Measurements from ENCODE around the gene MTHFD2. TPM values are rescaled to one million over a fixed set of nuclear protein-coding genes. Genes with fewer than 3 reads are reported as not detected.
A peak's percentile ranks its signal among the peaks of the same experiment; 100 is the strongest.
"Not testable (repeated sequence)": the region's sequence is repeated elsewhere in the genome, so short reads cannot be mapped to it uniquely, and the experiment has no call there.

Gene MTHFD2
- total and polyA plus RNA-seq, 8 donors = 10.2 to 288 (median 26.8) TPM

DNA sequence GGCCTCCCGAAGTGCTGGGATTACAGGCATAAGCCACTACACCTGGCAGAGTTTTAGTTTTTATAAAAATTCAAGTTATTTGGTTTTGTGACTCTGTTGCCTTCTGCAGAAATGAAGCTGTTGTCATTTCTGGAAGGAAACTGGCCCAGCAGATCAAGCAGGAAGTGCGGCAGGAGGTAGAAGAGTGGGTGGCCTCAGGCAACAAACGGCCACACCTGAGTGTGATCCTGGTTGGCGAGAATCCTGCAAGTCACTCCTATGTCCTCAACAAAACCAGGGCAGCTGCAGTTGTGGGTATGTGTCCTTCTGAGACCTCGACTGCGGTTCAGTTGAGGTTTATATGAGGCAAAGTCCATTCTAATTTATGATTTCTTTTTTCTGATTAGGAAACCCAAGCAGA, 7.2 kb downstream of the MTHFD2 start:
- TF ChIP-seq, protein P1, sequence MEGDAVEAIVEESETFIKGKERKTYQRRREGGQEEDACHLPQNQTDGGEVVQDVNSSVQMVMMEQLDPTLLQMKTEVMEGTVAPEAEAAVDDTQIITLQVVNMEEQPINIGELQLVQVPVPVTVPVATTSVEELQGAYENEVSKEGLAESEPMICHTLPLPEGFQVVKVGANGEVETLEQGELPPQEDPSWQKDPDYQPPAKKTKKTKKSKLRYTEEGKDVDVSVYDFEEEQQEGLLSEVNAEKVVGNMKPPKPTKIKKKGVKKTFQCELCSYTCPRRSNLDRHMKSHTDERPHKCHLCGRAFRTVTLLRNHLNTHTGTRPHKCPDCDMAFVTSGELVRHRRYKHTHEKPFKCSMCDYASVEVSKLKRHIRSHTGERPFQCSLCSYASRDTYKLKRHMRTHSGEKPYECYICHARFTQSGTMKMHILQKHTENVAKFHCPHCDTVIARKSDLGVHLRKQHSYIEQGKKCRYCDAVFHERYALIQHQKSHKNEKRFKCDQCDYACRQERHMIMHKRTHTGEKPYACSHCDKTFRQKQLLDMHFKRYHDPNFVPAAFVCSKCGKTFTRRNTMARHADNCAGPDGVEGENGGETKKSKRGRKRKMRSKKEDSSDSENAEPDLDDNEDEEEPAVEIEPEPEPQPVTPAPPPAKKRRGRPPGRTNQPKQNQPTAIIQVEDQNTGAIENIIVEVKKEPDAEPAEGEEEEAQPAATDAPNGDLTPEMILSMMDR (IDR thresholded peaks at IDR 0.05) = no peak
- FAIRE-seq (no peak), ATAC-seq (peak; percentile 76 to 86 (median 79)), DNase-seq (peak in 2 of 6 donors; percentile 39 to 49)
- H3K4me3 ChIP-seq = no peak overlapping the region
- no peaks in the 10 kb centered on the region for H3K9me3 ChIP-seq
- H3K27ac ChIP-seq = peak overlapping the region in 2 of 4 donors; percentile 60 to 67
- WGBS, 2 donors = 27 to 28% methylated on average over 6 of the region's 6 CpGs
- intact Hi-C loops (cut with DNase I) = no loop called here
- no peaks in the 10 kb centered on the region for H3K27me3 ChIP-seq
- H3K36me3 ChIP-seq = peaks cover 0 to 4% (median 3%) of the 10 kb centered on the region in 3 donors
- H3K4me1 ChIP-seq = peaks cover 4 to 31% (median 19%) of the 10 kb centered on the region in 3 donors

DNA sequence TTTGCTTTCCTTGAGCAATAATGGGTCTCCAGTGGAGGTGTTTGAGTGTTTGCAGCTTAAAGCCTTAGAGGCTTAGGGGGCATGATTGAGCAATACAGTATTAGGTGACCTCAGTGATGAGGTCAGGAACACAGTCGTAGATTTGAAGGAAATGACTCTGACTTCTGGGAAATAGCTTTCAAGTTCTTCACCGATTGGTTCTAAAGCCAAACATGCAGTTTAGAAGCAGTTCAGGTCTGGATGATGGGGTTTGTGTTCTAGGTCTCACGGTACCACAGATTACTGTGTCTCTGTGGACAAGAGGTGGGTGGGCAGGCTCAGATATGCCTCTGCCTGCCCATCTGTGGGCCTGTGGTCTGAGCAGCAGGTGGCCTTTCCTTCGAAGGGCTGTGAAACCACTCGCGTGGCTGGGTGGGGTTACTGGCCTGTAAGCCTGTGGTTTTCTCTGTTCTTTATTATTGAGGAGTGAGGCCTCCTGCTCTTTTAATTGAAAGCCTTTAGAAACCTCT, 7.8 kb downstream of the MTHFD2 start:
- DNase-seq = no peak
- Histone ChIP-seq H3K9me3 (no peaks in the 10 kb centered on the region), H3K36me3 (peaks cover 0 to 4% (median 3%) of the 10 kb centered on the region in 3 donors), H3K4me1 (peaks cover 4 to 24% (median 13%) of the 10 kb centered on the region in 3 donors), H3K4me3 (no peak overlapping the region), H3K27me3 (no peaks in the 10 kb centered on the region), H3K27ac (peak overlapping the region in 3 of 4 donors; percentile 17 to 67 (median 60))
- intact Hi-C loops (cut with DNase I) = no loop called here
- TF ChIP-seq, protein P1 (IDR thresholded peaks at IDR 0.05) = no peak
- WGBS, 2 donors = 63 to 67% methylated on average over 6 of the region's 6 CpGs
- peak; percentile 25 to 77 (median 64) for ATAC-seq
- no peak for FAIRE-seq

DNA sequence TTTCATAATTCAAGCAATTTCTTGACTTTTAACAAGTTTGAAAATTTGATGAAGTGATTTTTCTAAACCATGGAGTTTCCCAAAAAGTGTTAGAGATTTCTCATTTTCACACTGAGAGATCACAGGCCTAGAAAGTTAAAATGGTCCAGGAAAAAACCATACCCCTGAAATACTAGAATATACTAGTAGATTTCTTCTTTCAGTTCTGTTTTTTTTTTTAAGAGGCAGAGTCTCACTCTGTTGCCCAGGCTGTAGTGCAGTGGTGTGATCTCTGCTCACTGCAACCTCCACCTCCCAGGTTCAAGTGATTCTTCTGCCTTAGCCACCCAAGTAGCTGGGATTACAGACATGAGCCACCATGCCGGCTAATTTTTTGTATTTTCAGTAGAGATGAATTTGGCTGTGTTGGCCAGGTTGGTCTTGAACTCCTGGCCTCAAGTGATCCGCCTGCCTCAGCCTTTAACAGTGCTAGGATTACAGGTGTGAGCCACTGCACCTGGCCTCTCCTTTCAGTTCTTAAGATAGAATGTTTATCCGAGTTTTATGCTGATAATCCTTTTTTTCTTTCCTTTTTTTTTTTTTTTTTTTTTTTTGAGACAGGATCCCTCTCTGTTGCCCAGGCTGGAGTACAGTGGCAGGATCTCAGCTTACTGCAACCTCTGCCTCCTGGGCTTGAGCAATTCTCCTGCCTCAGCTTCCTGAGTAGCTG, 14.4 kb downstream of the MTHFD2 start:
- H3K4me3 ChIP-seq = no peak overlapping the region
- ATAC-seq = no peak
- intact Hi-C loops (cut with DNase I) = no loop called here
- TF ChIP-seq, protein P1 (IDR thresholded peaks at IDR 0.05) = no peak
- H3K27me3 ChIP-seq = no peaks in the 10 kb centered on the region
- no peak for DNase-seq
- H3K36me3 ChIP-seq = peaks cover 0 to 25% (median 4%) of the 10 kb centered on the region in 3 donors
- 66 to 78% methylated on average over 3 of the region's 3 CpGs for WGBS, 2 donors
- H3K4me1 ChIP-seq = peaks cover 0 to 4% (median 0%) of the 10 kb centered on the region in 3 donors
- no peak overlapping the region for H3K27ac ChIP-seq
- no peak for FAIRE-seq
- no peaks in the 10 kb centered on the region for H3K9me3 ChIP-seq

DNA sequence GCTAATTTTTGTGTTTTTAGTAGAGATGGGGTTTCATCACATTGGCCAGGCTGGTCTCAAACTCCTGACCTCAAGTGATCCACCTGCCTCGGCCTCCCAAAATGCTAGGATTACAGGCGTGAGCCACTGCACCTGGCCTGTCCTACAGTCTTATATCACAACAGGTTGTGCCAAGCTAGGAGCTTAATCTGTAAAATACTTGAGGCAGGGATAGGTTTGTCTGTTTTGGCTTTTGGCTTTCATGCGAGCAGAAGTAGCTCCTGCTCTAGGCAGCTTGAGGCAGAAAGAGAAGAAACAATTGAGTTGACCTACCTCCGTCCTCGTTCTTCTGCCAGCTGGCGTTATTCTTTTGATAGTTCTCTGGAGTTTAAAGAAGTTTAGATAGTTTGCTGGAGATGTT, 17.4 kb downstream of the MTHFD2 start:
- not testable (repeated sequence) for DNase-seq, H3K4me3 ChIP-seq, ATAC-seq

DNA sequence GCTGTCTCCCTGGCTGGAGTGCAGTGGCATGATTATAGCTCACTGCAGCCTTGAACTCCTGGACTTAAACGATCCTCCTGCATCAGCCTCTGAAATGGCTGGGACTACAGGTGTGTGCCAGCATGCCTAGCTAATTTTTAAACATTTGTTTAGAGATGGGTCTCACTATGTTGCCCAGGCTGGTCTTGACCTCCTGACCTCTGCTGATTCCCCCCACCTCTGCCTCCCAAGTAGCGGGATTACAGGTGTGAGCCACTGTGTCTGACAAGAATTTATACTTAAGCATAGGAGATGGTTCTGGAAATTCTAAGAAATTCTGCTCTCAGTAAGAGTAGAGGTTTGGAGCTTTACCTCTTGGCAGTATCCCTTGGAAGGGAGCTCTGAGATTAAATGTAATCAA, 18.2 kb downstream of the MTHFD2 start:
- FAIRE-seq (no peak), DNase-seq (no peak), ATAC-seq (no peak)
- no peak overlapping the region for H3K27ac ChIP-seq
- H3K36me3 ChIP-seq = peaks cover 0 to 22% (median 0%) of the 10 kb centered on the region in 3 donors
- no peaks in the 10 kb centered on the region for H3K9me3 ChIP-seq
- TF ChIP-seq, protein P1 (IDR thresholded peaks at IDR 0.05) = no peak
- no peak overlapping the region for H3K4me3 ChIP-seq
- whole genome bisulfite sequencing, 2 donors = 54 to 60% methylated on average over 2 of the region's 2 CpGs
- peaks cover 0 to 4% (median 0%) of the 10 kb centered on the region in 3 donors for H3K4me1 ChIP-seq
- intact Hi-C loops (cut with DNase I) = no loop called here
- no peaks in the 10 kb centered on the region for H3K27me3 ChIP-seq

More for the DNA sequence above, 17.4 kb downstream of the MTHFD2 start:
- intact Hi-C loops (cut with DNase I); H3K27me3 ChIP-seq; H3K9me3 ChIP-seq; H3K4me1 ChIP-seq; H3K27ac ChIP-seq; FAIRE-seq: not testable (repeated sequence)
- H3K36me3 ChIP-seq = peaks cover 0 to 22% (median 0%) of the 10 kb centered on the region in 3 donors
- 85 to 91% methylated on average over 6 of the region's 6 CpGs for WGBS, 2 donors
